ENCODE results near the gene RIPPLY2.
A peak's percentile ranks its signal among the peaks of the same experiment; 100 is the strongest.
"Not testable (repeated sequence)": the region's sequence is repeated elsewhere in the genome, so short reads cannot be mapped to it uniquely, and the experiment has no call there.

RIPPLY2 gene

DNA sequence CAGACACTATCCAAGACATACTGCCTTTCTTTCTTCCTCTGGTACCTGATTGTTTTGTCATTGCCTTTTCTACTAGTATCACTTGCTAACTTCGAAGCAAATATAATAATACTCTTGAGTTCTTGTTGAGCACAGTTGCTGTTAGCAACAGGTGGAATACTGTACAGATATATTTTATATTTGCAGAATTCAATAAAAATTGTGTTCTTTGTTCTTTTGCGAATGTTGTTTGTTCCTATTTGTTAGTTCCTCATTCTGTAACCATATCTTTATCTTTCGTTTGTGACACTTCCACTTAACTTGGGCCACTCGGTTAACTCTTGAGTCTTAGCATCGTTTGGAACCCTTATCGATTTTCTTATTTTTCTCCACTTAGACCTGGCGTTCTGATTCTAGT lies 7.2 kb downstream of the RIPPLY2 start:
- DNase-seq (ENCODE audit: low spot score): no peak

DNA sequence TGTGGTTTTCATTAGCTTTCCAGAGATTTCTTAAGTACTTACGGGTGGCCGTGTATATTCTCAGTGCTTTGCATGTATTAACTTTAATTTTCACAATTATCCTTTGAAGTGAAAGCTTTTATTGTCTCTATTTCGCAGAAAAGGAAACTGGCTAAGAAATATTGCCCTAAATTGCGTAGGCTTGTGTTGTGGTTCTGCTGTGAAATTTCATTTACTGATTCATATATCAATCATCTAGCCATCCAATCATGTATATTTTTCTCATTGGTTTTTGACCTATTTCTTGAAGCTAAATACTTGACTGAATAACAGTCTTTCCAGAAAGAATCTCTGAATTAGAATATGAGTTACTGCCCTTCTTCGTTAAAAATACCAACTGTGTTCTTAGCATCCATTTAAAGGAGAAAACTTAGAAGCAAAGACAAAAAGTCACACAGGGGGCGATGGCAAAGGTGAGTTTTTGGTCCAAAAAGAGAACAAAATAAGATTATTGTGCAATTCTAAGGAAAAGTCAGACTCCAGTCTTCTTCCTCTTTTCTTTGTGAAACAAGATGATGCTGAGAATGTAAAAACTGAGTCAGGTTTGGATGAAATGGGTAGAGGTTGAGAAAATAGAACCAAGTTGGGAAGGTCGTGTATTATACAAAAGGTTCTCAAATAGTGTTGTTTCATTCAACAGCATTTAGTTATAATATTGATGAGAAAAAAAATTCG lies 7.8 kb downstream of the RIPPLY2 start:
- DNase-seq (ENCODE audit: low spot score): no peak

GRCh38 chr6:83862776-83863471 lies 9.8 kb downstream of the RIPPLY2 start:
- no peak for DNase-seq (ENCODE audit: low spot score)

DNA sequence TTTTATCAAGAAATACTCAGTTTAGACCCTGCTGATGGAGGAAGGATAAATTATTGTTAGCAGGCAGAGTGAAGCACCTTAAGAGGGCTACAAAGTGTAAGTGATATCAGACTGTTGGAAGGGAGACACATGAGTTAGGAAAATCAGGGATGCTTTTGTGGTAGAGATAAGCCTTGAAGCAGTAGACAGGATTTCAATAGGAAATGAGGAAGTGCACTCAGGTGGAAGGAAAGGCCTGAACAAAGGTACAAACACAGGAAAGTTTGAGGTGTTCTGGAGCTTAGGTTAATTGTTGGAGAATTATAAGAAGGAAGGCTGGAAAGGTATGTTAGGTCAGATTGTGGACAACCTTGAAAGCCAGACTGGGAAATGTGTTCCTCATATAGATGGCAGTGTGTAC lies 13.9 kb downstream of the RIPPLY2 start:
- DNase-seq (ENCODE audit: low spot score): no peak

DNA sequence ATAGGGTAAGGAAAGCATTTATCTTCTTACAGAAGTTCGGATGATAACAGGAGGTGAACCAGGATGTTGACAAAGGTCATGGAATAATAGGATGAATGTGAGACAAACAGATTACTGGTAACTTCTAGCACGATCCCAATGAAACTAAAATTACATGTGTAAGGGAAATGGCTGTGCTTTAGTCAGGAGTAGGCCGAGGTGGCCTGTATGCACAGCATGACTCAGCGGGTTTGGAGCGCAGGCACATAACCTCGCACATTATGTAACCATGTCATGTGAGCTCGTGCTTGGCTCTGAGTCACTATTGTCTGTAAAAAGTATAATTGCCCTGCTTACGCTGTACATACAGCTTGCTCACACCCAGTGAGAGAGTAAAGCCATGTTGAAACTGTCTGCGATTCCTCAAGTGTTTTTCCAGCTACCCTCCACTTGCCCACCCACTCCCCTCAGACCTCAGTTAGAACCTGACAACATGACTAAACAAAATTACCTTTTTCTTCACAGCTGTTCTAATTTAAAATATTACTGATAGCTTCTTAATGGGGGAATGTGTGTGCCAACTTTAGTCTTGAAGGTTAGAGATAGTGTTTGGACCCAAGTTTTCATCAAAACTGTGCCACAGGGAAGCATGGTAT lies 14.5 kb downstream of the RIPPLY2 start:
- no peak for DNase-seq (ENCODE audit: low spot score)

GRCh38 chr6:83868639-83869038 lies 15.5 kb downstream of the RIPPLY2 start:
- no peak for DNase-seq (ENCODE audit: low spot score)

- DNase-seq (ENCODE audit: low spot score): no peak
These were observed 17.5 kb downstream of the RIPPLY2 start for GRCh38 chr6:83870649-83871048.

DNA sequence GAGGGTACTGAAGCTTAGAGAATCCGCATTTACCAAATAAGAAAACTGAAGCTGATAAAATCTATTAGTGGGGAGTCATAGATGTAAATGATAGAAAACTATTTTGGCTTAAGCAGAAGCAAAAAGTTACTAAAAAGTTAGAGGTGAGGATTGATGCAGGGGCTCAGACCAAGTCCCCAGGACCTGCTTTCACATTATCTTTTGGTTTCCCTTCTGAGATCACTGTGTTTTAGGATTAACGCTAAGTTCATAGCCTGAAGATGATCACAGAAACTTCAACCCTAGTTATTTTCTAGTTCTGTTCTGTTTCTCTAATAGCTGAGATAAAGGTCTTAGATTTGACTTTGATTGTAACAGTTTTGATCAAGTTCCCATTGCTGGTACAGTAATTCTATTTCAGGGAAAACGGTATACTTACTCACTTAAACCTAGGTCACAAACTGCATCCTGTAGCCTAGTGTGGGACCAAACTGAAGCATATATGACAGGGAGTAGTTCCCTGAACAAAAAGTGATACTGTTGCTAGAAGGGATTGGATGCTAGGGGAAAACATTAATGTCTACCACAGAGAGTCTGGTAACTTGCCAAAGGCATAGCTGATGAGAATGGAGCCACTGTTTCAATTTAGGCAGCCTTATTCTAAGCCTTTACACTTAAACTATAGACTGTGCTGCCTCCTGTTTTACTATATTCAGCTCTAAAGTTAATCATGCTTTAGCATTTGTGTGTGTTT lies 19.4 kb downstream of the RIPPLY2 start:
- DNase-seq (ENCODE audit: low spot score): no peak

- DNase-seq (ENCODE audit: low spot score): no peak
These were observed 20.7 kb downstream of the RIPPLY2 start for GRCh38 chr6:83873869-83874268.

DNA sequence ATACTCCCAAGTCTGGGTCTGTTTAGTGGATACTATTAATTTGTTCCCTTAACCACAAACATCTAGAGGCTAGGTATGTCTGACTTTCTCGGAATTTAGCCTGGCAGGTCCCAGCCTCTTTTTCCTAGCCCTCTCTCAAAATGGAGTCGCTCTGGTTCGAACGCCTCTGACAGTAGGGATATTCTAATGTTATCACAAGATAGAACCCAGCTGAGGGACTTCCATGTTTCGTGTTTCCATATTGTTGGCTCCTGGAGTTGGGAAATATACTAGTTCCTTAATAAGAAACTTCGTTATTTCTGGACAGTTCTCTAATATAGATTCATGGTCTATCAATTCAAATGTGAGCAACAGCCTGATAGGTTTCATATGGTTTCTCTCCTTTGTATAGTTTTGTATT lies 22.7 kb downstream of the RIPPLY2 start:
- no peak for DNase-seq (ENCODE audit: low spot score)

DNA sequence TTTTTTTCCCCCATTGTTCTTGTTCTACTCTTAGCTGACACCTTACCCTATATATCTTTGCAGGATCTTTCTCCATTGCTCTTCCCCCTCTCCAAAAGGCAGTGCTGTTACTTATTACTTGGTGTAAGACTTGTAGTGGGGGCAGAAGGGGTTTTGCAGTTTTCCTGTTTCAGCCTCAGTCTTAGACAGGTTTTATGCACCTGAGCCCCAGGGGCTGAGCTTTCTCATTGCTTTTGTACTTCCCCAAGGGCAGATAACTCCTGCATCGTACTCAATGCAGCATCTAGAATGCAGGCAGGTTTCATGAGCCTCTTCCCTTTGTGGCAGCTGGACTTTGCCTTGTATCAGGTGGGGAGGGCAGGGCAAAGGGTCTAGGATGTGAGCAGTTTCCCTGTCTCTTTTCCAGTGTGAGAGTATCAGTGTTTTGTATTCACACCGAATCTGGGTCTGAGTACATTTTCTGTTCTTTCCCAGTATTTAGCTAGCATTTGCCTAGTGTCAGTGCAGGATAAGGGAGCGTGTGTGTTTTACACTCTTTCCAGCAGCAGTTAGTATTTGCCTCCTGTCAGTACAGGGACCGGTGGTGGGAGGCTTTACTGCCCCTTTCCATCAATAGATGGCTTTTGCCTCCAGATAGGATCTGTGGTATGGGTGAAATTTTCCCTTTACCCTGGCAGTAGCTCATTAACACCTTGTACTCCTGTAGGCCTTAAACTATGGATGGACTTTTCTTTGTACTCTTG lies 25.9 kb downstream of the RIPPLY2 start:
- DNase-seq (ENCODE audit: low spot score): no peak

- no peak for DNase-seq (ENCODE audit: low spot score)
These were observed 26.6 kb downstream of the RIPPLY2 start for GRCh38 chr6:83879746-83880145.

GRCh38 chr6:83883240-83883639 lies 30.1 kb downstream of the RIPPLY2 start:
- DNase-seq (ENCODE audit: low spot score): no peak

- peak; percentile 45 for DNase-seq (ENCODE audit: low spot score)
These were observed 31.4 kb downstream of the RIPPLY2 start for GRCh38 chr6:83884523-83884922.

GRCh38 chr6:83885984-83886383 lies 32.8 kb downstream of the RIPPLY2 start:
- no peak for DNase-seq (ENCODE audit: low spot score)

DNA sequence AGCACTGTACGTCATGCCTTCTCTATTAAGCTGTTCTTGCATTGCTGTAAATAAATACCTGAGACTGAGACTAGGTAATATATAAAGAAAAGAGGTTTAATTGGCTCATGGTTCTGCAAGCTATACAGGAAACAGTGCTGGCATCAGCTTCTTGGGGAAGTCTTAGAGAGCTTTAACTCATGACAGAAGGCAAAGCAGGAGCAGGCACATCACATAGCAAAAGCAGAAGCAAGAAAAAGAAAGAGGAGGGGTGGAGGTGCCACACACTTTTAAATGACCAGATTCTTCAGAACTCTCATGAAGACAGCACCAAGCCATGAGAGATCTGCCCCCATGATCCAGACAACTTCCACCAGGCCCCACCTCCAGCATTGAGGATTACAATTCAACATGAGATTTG lies 36.5 kb downstream of the RIPPLY2 start:
- no peak for DNase-seq (ENCODE audit: low spot score)

DNA sequence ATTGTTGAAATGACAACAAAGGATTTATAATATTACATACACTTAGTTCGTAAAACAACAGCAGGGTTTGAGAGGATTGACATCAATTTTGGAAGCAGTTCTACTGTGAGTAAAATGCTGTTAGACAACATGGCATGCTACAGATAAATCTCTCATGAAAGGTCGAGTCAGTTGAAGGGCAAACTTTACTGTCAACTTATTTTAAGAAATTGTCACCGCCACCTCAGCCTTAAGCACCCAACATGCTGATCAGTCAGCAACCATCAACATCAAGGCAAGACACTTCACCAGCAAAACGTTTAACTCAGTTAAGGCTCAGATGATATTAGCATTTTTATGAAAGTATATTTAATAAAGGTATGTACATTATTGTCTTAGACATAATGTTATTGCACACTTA lies 37.4 kb downstream of the RIPPLY2 start:
- no peak for DNase-seq (ENCODE audit: low spot score)

- no peak for DNase-seq (ENCODE audit: low spot score)
These were observed 38.4 kb downstream of the RIPPLY2 start for GRCh38 chr6:83891586-83891985.

- no peak for DNase-seq (ENCODE audit: low spot score)
These were observed 39.9 kb downstream of the RIPPLY2 start for GRCh38 chr6:83893024-83893423.

DNA sequence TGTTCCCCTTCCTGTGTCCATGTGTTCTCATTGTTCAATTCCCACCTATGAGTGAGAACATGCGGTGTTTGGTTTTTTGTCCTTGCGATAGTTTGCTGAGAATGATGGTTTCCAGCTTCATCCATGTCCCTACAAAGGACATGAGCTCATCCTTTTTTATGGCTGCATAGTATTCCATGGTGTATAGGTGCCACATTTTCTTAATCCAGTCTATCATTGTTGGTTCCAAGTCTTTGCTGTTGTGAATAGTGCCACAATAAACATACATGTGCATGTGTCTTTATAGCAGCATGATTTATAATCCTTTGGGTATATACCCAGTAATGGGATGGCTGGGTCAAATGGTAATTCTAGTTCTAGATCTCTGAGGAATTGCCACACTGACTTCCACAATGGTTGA lies 43.9 kb downstream of the RIPPLY2 start:
- DNase-seq (ENCODE audit: low spot score): not testable (repeated sequence)

GRCh38 chr6:83901624-83902023 lies 48.5 kb downstream of the RIPPLY2 start:
- no peak for DNase-seq (ENCODE audit: low spot score)

GRCh38 chr6:83904395-83904794 lies 51.2 kb downstream of the RIPPLY2 start:
- no peak for DNase-seq (ENCODE audit: low spot score)

Data from CD4-positive, alpha-beta T cell treated with Interleukin-15 for 4 hours (primary cell).